Measurements from ENCODE around the gene NUP205.

NUP205 gene

DNA sequence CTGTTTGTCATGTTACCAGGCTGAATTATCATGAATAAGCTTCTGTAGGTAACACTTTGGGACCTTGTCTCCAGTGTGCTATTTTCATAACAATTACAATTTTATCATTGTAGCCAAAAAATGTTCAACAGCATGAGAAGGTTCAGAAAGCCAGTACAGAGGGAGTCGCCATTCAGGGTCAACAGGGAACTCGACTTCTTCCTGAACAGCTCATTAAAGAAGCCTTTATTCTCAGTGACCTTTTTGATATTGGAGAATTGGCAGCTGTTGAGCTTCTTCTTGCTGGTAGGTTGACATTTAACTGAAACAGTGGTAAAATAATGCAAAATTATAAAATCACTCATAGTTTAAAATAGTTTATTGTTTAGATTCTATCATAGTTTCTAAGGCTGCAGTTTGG, 15.8 kb downstream of the NUP205 start:
- Mint-ChIP-seq H3K9me3 (no peaks in the 10 kb centered on the region), H3K27ac (no peak overlapping the region), H3K36me3 (peaks cover 86% of the 10 kb centered on the region), H3K4me3 (no peak overlapping the region), H3K4me1 (peaks cover 10% of the 10 kb centered on the region)
- DNase-seq (ENCODE audit: low spot score in 2 of 2) (no peak), ATAC-seq (no peak)

DNA sequence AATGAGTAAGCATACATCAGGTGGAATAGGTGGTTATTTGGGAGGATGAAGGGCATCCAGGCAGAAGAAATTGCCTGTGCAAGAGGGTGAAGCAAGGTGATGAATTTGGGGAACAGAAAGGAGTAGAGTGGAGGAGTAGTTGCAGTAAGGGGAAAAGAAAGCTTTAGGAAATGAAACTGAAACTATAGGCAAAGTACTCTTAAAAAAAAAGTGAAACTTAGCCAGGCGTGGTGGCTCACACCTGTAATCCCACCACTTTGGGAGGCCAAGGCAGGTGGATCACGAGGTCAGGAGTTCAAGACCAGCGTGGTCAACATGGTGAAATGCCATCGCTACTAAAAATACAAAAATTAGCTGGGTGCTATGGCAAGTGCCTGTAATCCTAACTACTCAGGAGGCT, 17.6 kb downstream of the NUP205 start:
- peaks cover 6% of the 10 kb centered on the region for H3K4me1 Mint-ChIP-seq
- ATAC-seq: no peak
- H3K9me3 Mint-ChIP-seq: no peaks in the 10 kb centered on the region
- H3K27ac Mint-ChIP-seq: no peak overlapping the region
- peaks cover 97% of the 10 kb centered on the region for H3K36me3 Mint-ChIP-seq
- no peak overlapping the region for H3K4me3 Mint-ChIP-seq
- no peak for DNase-seq (ENCODE audit: low spot score in 2 of 2)

DNA sequence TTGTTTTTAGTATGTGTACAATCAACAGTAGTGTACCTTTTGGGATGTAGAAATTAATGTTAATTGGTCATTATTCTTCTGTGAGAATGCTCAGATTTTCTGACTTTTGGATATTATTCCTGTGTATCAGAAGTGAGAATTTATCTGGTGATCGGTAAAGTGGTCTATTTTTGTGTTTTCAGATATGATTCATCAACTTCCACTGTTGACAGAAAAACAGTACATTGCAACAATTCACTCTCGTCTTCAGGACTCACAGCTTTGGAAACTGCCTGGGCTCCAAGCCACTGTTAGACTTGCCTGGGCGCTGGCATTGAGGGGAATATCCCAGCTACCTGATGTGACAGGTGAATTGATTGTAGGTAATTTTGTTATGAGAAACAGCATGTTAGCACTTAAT, 20.9 kb downstream of the NUP205 start:
- ATAC-seq: no peak
- Mint-ChIP-seq H3K4me1 (peaks cover 6% of the 10 kb centered on the region), H3K27ac (no peak overlapping the region), H3K9me3 (no peaks in the 10 kb centered on the region), H3K36me3 (peaks cover 100% of the 10 kb centered on the region), H3K4me3 (no peak overlapping the region)
- DNase-seq (ENCODE audit: low spot score in 2 of 2): no peak

DNA sequence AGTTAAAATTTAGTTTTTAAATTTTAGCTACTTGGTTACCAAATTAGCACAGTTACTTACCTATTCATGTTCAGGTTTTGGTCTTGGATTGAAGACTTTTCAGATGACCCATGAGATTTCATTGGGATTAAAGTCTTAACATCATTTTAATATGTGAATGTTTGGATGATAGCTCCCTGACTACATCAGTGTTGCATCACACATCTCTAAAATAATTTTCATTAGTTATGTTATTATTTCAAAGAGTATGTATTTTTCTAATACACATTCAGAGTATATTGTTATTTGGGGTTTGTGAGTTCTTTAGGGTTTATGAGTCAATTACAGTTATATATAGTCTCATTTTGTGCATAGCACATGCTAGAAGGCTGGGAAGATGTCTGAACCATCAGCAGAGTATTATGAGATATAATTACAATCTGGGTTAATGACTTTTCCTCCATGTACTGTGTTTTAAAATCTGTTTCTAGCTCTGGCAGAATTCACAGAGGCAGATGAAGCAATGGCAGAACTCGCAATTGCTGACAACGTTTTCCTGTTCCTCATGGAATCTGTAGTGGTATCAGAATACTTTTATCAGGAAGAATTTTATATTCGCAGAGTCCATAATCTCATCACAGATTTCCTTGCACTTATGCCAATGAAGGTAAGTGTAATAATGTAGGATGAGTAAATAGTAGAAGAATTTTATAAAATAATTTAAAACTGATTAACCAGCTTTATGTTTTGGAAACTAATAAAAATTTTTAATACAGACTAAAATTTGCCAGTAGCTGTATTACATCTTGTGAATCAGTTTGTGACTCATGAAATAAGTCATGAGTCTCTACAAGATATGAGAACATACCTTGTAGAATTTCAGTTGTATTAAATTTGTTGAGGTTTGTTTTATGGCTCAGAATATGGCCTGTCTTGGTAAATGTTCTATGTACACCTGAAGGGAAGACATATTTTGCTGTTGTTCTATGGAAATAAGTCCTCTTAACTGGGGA, 26.9 kb downstream of the NUP205 start:
- DNase-seq (ENCODE audit: low spot score in 2 of 2) (no peak), ATAC-seq (no peak)
- Mint-ChIP-seq H3K27ac (no peak overlapping the region), H3K4me3 (no peak overlapping the region), H3K36me3 (peaks cover 100% of the 10 kb centered on the region), H3K4me1 (no peaks in the 10 kb centered on the region), H3K9me3 (no peaks in the 10 kb centered on the region)

DNA sequence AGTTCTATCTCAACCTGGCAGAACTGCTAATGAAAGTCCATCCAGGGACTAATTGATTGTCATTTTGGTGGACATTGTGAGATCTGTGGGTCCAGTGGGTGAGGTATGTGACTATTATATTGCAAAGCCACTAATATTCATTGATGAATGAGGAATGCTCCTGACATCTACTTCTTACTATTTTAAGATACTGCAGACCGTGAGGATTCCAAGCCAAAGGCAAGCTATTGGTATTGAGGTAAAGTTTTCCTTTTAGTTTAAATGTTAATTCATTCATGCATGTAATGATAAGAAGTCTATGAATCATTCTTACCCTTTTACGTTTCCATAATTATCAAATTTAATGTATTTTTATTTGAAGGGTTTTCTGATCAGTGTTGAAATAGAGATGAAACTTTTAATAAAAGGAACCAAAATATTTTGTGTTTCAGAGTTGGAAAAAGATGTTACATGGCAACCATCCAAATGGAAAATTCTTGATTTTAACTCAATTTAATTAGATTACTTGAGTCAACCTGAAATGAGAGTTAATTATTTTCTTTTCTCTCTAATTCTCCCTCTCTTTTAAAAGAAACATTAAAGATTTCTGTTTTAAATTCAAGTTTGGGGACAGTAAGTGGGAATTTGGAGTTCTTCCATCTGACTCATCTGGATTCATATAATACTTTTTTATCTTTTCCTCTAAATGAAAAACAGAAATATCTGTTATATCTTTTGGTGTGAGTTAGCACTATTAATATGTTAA, 39.6 kb downstream of the NUP205 start:
- no peak for DNase-seq (ENCODE audit: low spot score in 2 of 2)
- Mint-ChIP-seq H3K4me1 (no peaks in the 10 kb centered on the region), H3K27ac (no peak overlapping the region), H3K36me3 (peaks cover 100% of the 10 kb centered on the region), H3K4me3 (no peak overlapping the region), H3K9me3 (no peaks in the 10 kb centered on the region)
- ATAC-seq: no peak

DNA sequence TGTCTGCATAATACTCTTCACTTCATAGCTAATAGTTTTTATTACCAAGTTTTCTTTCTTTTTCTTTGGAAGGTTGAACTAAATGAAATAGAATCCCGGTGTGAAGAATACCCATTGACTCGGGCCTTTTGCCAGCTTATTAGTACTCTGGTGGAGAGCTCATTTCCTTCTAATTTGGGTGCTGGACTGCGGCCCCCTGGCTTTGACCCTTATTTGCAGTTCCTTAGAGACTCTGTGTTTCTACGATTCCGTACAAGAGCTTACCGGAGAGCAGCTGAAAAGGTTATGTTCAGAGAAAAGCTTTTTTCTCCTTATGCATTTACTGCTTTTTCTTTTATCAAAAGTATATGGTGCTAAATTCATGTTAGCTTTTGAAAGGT, 40.2 kb downstream of the NUP205 start:
- DNase-seq (ENCODE audit: low spot score in 2 of 2) (no peak), ATAC-seq (no peak)
- Mint-ChIP-seq H3K4me1 (no peaks in the 10 kb centered on the region), H3K36me3 (peaks cover 100% of the 10 kb centered on the region), H3K9me3 (no peaks in the 10 kb centered on the region), H3K4me3 (no peak overlapping the region), H3K27ac (no peak overlapping the region)

DNA sequence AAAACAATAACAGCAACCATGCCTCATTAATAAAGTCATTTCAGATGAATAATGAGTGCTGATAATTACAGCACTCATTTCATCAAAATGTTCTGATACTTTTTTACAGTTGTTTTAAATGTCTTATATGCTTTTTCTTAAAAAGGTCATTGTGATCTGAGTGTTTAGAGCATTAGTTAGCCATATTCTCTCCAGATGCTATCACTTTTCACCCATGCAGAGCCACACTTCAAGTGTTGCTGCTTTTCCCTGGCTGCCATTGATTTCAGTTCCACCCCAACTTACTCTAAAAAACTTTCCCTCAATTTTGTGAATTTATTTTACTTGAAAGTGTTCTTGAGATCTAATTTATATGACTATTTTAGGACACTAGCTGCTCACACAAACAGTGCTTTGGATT, 41.8 kb downstream of the NUP205 start:
- ATAC-seq (no peak), DNase-seq (ENCODE audit: low spot score in 2 of 2) (no peak)
- peaks cover 100% of the 10 kb centered on the region for H3K36me3 Mint-ChIP-seq

DNA sequence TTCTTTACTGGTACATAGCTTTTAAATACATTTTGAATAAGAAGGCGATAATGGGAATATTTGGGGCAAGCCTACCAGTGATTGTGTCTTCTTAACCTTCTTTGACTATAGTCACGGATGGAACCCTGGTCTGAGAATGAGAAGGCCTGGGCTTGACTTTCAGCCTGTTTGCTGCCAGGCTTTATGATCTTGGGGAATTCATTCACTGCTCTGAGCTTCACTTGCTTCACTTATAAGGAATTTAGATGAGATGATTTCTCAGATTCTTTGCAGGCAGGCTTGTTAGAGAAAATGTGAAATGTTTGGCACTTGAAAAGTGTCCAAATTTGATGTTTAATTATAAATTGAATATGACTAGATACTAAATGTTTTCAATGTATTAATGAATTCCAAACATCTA, 42.5 kb downstream of the NUP205 start:
- ATAC-seq (no peak), DNase-seq (ENCODE audit: low spot score in 2 of 2) (no peak)
- H3K4me1 Mint-ChIP-seq: no peaks in the 10 kb centered on the region
- H3K36me3 Mint-ChIP-seq: peaks cover 100% of the 10 kb centered on the region
- no peak overlapping the region for H3K27ac Mint-ChIP-seq
- no peaks in the 10 kb centered on the region for H3K9me3 Mint-ChIP-seq
- H3K4me3 Mint-ChIP-seq: no peak overlapping the region

More for the DNA sequence above, 41.8 kb downstream of the NUP205 start:
- Mint-ChIP-seq H3K4me1 (no peaks in the 10 kb centered on the region), H3K27ac (peak overlapping the region; percentile 37), H3K4me3 (no peak overlapping the region), H3K9me3 (no peaks in the 10 kb centered on the region)

DNA sequence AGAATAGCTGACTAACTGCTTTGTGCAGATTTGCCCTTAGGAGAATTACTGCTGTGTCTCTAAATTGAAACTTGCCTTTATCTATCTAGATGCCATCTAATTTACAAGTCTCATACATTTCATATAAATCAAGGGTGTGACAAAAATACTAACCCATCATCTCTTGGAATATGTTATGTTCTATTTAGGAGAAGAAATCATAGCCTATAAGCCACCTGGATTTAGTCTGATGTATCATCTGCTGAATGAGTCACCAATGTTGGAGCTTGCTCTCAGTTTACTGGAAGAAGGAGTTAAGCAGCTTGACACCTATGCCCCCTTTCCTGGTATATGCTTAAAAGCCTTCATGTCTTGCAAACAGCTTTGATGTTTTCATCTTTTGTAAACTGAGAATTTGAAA, 43.5 kb downstream of the NUP205 start:
- Mint-ChIP-seq H3K27ac (no peak overlapping the region), H3K36me3 (peaks cover 100% of the 10 kb centered on the region), H3K4me3 (no peak overlapping the region), H3K4me1 (no peaks in the 10 kb centered on the region), H3K9me3 (no peaks in the 10 kb centered on the region)
- no peak for DNase-seq (ENCODE audit: low spot score in 2 of 2)
- no peak for ATAC-seq

DNA sequence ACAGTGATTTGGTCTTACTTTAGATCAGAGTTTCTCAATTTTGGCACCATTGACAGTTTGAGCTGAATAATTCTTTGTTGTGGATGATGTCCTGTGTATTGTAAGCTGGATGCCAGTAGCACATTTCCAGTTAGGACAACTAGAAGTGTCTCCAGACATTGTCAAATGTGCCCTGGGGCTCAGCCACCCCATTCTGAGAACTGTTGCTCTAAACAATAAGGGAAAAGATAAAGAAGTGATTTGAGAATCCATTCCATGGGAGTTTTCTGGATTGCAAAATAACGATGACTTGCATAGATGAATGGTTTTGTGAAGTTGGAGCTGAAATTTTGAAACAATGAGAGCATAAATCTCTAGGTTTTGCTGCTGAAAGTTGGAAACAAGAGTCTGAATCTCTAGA, 44.6 kb downstream of the NUP205 start:
- Mint-ChIP-seq H3K27ac (no peak overlapping the region), H3K4me3 (no peak overlapping the region), H3K36me3 (peaks cover 100% of the 10 kb centered on the region), H3K9me3 (no peaks in the 10 kb centered on the region), H3K4me1 (no peaks in the 10 kb centered on the region)
- DNase-seq (ENCODE audit: low spot score in 2 of 2) (no peak), ATAC-seq (no peak)

DNA sequence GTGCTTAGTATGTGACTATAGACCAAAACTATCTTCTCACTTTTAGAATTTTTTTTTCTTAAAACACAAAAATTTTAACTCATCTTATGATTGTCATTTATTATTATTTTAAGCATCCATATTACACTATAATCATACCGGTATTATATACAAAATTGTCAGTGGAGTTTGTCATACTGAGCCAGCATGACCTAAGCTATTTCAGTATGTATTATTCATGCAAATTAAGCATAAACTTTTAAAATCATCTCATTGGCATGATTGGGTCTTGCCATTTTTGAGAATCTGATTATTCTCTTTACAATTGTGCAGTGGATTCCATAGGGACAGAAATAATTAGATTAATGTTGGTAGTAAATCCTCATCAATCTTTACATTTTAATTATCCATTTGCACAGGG, 58.4 kb downstream of the NUP205 start:
- Mint-ChIP-seq H3K36me3 (peaks cover 97% of the 10 kb centered on the region), H3K4me1 (no peaks in the 10 kb centered on the region), H3K27ac (no peak overlapping the region), H3K4me3 (no peak overlapping the region), H3K9me3 (no peaks in the 10 kb centered on the region)
- DNase-seq (ENCODE audit: low spot score in 2 of 2) (no peak), ATAC-seq (no peak)

DNA sequence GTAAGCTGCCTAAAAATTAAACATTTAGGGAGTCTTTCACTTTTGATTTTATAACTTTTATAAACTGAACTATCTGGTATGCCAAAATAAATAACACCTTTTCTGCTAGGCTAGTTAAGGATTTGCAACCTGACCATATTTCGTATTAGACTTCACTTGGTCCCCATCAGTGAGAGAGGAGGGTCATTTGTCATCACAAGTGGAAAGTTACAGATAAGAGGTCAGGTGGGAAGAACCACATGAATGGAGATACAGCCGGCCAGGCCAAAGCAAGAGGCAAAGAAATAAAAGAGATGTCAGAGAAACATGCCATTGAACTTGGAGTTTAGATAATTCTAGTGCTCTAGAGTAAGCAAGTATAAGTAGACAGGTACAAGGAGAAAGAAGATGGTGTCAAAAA, 60.1 kb downstream of the NUP205 start:
- no peaks in the 10 kb centered on the region for H3K4me1 Mint-ChIP-seq
- no peaks in the 10 kb centered on the region for H3K9me3 Mint-ChIP-seq
- H3K4me3 Mint-ChIP-seq: no peak overlapping the region
- ATAC-seq: no peak
- no peak for DNase-seq (ENCODE audit: low spot score in 2 of 2)
- peak overlapping the region; percentile 38 for H3K27ac Mint-ChIP-seq
- peaks cover 95% of the 10 kb centered on the region for H3K36me3 Mint-ChIP-seq

DNA sequence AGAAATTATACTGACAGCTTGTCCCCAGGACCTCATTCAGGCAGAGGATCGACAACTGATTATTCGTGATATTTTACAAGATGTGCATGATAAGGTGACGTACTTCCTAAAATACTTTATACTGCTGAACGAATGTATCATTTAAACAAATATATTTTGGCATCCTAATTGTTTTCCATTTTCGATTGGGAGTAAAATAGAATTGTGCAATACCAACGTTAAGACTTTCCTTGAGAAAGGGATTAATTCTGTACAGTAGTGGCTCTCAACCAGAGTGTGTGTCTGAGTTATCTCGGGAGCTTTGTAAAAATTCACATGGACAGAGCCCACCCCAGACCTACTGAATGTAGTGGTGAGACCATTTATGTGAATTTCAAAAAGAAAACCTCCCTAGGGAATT, 60.8 kb downstream of the NUP205 start:
- no peaks in the 10 kb centered on the region for H3K9me3 Mint-ChIP-seq
- no peak for DNase-seq (ENCODE audit: low spot score in 2 of 2)
- ATAC-seq: no peak
- no peak overlapping the region for H3K4me3 Mint-ChIP-seq
- H3K27ac Mint-ChIP-seq: no peak overlapping the region
- H3K4me1 Mint-ChIP-seq: no peaks in the 10 kb centered on the region
- peaks cover 95% of the 10 kb centered on the region for H3K36me3 Mint-ChIP-seq

DNA sequence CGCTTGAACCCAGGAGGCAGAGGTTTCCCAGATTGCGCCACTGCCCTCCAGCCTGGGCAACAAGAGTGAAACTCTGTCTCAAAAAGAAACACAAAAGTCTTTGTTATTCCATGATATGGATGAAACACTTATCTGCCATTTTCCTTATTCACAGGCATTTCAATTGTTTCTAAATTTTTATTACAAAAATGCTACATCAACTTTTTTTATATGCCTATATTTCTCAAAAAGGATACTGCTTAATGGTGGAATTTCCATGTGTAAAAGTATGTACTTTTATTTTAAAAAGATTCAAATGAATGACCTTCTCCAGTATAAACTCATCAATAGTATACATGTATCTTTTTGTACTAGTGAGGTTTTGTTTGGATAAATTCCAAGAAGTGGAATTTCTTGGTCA, 62.7 kb downstream of the NUP205 start:
- Mint-ChIP-seq H3K36me3 (peaks cover 96% of the 10 kb centered on the region), H3K4me1 (no peaks in the 10 kb centered on the region), H3K4me3 (no peak overlapping the region), H3K9me3 (no peaks in the 10 kb centered on the region), H3K27ac (peak overlapping the region; percentile 46)
- no peak for ATAC-seq
- DNase-seq (ENCODE audit: low spot score in 2 of 2): no peak

DNA sequence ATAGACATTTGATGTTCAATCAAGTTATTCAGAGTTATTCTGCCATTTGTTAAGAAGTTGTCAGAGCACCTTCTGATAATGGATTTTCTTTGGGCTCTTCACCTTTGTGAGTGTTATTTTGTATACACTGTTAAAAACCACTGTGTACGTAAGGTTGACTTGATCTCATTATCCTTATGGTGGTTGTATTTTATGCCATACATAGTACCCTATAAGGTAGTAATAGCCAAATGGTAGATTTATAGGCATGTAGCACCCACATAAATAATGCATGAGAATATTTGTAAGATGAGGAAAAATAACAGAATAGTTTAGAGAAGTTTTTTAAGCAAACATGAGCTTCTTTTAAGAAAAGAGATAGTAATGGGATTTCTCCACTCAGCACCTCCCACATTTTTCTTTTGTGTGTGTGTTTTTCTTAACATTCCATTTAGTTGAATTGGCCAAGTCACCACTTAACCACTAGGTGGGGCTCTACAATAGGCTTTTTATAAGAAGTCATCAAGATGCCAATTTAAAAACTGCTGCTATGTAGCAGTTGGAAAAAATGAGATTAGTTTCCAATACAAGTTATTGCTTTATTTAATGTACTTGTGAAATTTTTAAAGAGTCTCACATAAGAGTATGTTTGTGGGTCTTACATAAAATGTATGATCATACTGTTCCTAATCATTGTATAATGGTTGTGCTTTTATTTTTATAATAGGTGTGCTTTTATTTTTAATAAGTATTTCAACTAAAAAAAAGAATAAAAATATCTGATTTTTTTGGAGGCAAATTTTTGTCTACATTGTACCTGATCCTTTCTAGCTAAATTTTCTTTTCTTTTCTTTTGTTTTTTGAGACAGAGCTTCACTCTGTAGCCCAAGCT, 63.5 kb downstream of the NUP205 start:
- H3K4me1 Mint-ChIP-seq: no peaks in the 10 kb centered on the region

More for the DNA sequence above, 63.5 kb downstream of the NUP205 start:
- H3K9me3 Mint-ChIP-seq: no peaks in the 10 kb centered on the region
- no peak overlapping the region for H3K4me3 Mint-ChIP-seq
- DNase-seq (ENCODE audit: low spot score in 2 of 2) (no peak), ATAC-seq (no peak)
- peaks cover 96% of the 10 kb centered on the region for H3K36me3 Mint-ChIP-seq
- no peak overlapping the region for H3K27ac Mint-ChIP-seq

All from stimulated activated effector memory CD8-positive, alpha-beta T cell treated with anti-CD3 and anti-CD28 coated beads, Interleukin-12 subunit alpha, Interleukin-12 subunit beta, amount 100 ng/mL, for 72 hours (primary cell).